Coronary artery (tissue), 2 donors: ENCODE measurements around the gene TAF10.

Experiments used
- DNase-seq: peaks from one replicate; pipeline ENCODE4 v3.0.0-alpha.2; 2017; ENCODE audit warnings: low spot score
- H3K27ac ChIP-seq, 2 donors: fragments of 200-600 bp; sonication (generic); one replicate each; pipeline ENCODE4 v1.5.1; 2016 to 2019
- H3K4me3 ChIP-seq: fragments of 200-600 bp; sonication (generic); 2 replicates; pipeline ENCODE4 v1.5.1; 2016; ENCODE audit warnings: mild to moderate bottlenecking, moderate library complexity
- TF ChIP-seq, protein P1 (sequence below): fragments of 200-600 bp; sonication (generic); IDR thresholded peaks from one replicate; pipeline ENCODE4 v1.5.1; 2019; ENCODE audit warnings: antibody characterized with exemption

Gene TAF10

DNA sequence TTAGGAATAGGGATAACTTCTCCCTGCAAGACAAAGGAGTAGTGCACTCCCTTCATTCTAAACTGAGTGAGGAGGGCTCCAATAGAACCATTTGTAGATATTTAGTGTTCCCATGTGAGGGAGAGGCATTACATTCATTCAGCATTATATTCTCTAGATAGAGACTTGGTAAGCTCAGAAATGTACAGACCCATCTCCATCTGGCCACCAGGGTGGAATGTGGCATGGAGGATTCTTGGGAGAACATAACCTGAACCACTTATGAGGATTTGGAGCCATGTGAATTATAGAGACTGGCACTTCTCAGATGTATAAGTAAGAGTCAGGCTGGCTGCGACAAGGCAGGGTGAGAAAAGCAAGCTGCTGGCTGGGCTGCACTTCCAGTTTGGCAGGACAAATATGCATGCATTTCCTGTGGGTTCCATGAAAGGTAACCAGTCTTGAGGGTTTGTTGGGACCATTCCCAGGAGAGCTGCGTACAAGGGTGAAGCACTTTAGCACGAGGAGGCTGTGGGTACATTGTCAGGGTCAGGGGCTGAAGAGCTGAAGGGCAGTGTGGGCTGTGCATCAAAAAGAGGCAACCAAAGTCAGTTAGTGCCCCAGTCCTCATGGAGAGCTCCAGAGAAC is 17.8 kb downstream of the TAF10 start:
- peak; percentile 33 for DNase-seq
- TF ChIP-seq, protein P1, sequence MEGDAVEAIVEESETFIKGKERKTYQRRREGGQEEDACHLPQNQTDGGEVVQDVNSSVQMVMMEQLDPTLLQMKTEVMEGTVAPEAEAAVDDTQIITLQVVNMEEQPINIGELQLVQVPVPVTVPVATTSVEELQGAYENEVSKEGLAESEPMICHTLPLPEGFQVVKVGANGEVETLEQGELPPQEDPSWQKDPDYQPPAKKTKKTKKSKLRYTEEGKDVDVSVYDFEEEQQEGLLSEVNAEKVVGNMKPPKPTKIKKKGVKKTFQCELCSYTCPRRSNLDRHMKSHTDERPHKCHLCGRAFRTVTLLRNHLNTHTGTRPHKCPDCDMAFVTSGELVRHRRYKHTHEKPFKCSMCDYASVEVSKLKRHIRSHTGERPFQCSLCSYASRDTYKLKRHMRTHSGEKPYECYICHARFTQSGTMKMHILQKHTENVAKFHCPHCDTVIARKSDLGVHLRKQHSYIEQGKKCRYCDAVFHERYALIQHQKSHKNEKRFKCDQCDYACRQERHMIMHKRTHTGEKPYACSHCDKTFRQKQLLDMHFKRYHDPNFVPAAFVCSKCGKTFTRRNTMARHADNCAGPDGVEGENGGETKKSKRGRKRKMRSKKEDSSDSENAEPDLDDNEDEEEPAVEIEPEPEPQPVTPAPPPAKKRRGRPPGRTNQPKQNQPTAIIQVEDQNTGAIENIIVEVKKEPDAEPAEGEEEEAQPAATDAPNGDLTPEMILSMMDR, result no peak
- Histone ChIP-seq H3K27ac (no peak overlapping the region), H3K4me3 (no peak overlapping the region)

DNA sequence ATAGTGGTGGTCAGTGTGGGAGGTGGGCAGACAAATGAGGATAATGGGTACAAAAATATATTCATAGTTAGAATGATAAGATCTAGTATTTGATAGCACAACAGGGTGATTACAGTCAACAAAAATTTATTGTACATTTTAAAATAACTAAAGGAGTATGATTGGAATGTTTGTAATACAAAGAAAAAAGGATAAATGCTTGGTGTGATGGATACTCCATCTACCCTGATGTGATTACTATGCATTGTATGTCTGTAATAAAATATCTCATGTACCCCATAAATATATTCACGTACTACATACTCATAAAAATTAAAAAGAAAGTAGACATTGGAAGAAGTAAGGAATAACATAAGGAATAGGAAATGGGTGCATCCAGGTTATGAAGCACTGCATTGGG is 24.0 kb downstream of the TAF10 start:
- peak overlapping the region; percentile 47 to 68 for H3K27ac ChIP-seq
- no peak for DNase-seq
- TF ChIP-seq, protein P1, result no peak
- no peak overlapping the region for H3K4me3 ChIP-seq

DNA sequence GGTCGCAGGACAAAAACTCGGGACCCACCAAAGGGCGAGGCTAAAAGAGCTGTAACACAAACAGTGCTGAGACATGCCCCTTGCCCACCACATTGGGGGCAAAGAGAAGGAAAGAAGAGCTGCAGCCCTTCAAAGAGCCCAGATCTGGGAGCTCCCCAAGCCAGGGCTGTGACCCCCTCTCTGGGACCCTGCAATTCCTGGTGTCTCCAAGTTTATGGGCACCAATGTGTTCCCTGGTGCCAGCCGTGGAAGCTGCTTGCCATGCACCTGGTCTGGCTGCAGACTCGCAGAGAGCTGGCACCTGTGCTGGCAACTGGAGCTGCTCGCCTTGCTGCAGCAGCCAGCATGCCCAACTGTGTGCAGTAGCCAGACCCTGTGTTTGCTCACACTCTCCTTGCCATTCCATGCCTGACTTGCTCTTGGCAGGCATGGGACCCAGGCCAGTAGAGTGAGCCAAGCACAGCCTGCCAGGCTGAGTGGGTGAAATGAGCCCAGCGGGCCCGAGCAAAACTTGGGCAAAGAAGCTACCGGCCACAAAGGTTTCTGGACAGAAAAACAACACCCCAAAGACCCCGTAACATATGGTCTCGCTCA is 24.6 kb downstream of the TAF10 start:
- TF ChIP-seq, protein P1, result no peak
- Histone ChIP-seq H3K4me3 (no peak overlapping the region), H3K27ac (peak overlapping the region; percentile 47 to 68)
- peak; percentile 71 for DNase-seq

DNA sequence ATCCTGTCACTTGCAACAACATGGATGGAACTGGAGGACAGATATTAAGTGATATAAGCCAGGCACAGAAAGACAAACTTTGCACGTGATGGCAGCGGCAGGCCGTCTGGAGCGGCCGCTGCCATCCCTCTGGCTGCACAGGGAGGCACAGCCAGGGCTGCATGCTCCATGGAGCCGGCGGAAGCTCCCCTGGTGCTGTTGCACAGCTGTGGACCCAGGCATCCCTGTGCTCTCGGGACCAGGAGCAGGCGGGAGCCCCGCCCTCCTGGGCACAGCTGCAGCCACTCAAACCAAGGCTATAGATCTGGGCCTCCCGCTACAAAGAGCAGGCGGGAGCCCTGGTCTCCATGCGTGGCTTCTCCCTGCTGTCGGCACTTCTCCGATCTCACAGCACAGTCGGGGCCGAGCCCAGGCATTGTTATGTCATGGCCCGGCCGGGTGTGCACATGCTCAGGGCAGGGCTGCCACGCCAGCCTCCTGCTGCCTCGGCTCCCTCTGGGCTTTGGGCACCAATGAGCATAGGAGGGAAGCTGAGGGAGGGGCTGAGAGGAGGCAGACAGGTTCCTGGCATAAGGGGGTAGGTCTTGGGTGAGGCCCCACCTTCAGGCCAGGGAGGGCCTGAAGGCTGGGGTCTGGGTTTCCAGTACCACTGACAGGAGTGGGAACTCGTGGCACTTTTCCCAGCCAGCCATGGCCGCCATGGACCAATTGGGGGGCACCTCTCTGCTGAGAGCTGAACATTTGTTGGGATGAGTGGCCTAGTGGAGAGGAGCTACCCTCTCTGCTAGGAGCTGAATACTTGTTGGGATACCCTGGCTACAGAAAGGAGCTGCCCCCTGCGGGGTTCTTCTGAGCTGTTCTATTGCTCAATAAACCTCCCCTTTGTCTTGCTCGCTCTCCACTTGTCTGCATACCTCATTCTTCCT is 25.3 kb downstream of the TAF10 start:
- peak; percentile 72 for DNase-seq
- TF ChIP-seq, protein P1, result no peak
- Histone ChIP-seq H3K27ac (peak overlapping the region; percentile 56 to 68), H3K4me3 (peak overlapping the region; percentile 57)

DNA sequence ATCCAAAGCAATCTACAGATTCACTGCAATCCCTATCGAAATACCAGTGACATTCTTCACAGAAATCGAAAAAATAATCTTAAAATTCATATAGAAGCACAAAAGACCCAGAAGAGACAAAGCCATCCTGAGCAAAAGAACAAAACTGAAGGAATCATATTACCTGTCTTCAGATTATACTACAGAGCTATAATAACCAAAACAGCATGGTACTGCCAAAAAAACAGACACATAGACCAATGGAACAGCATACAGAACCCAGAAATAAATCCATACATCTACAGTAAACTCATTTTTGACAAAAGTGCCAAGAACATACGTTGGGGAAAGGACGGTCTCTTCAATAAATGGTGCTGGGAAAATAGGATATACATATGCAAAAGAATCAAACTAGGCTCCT is 27.5 kb downstream of the TAF10 start:
- no peak for DNase-seq
- Histone ChIP-seq H3K4me3 (no peak overlapping the region), H3K27ac (no peak overlapping the region)
- TF ChIP-seq, protein P1, result no peak

DNA sequence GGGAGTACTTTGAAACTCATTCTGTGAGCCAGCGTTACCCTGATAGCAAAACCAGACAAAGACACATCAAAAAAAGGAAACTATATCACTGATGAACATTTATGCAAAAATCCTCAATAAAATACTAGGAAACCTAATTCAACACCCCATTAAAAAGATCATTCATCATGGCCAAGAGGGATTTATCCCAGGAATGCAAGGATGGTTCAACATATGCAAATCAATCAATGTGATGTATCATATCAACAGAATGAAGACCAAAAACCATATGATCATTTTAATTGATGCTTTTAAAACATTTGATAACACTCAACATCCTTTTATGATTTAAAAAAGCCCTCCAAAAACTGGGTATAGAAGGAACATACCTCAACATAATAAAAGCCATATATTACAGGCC is 28.4 kb downstream of the TAF10 start:
- Histone ChIP-seq H3K4me3 (no peak overlapping the region), H3K27ac (no peak overlapping the region)
- DNase-seq, result no peak
- TF ChIP-seq, protein P1, result no peak
